H1 (cell line): Measurements from ENCODE around the gene NFKBIZ. TPM values are rescaled to one million over a fixed set of nuclear protein-coding genes. Genes with fewer than 3 reads are reported as not detected.

Experiments
- CTCF ChIA-PET: fragments of 300-600 bp; sonication (Branson Sonifier 250); formaldehyde crosslinking; loops from one replicate; lab custom pipeline; 2021; ENCODE audit not compliant: partially characterized antibody; lab: Charles Lee
- POLR2A ChIA-PET: fragments of 300-600 bp; sonication (Branson Sonifier 250); formaldehyde crosslinking; loops from one replicate; lab custom pipeline; 2021; ENCODE audit warnings: inconsistent platforms; ENCODE audit not compliant: partially characterized antibody; lab: Charles Lee
- DNase-seq, 2 experiments: peaks; one replicate each; pipeline versions ENCODE4 v3.0.0 to v3.0.0-alpha.2; 2010 to 2022; ENCODE audit warnings: low spot score in 2 of 2, low read depth in 1 of 2, mixed read lengths in 1 of 2
- FAIRE-seq: peaks from 2 replicates; lab custom pipeline; 2011; peaks lifted over from hg19 to GRCh38; lab: Jason Lieb, UNC
- H2AFZ ChIP-seq: 2 replicates; pipeline ENCODE4 v1.8.1; 2012; ENCODE audit warnings: low read length, inconsistent platforms
- H2AK5ac ChIP-seq: 2 replicates; pipeline ENCODE4 v1.6.1; 2013; ENCODE audit warnings: low read depth, low read length
- H2BK120ac ChIP-seq: replicated peaks from 2 replicates; pipeline ENCODE3; 2013; ENCODE audit warnings: low read depth, low read length, inconsistent platforms
- H2BK12ac ChIP-seq: 2 replicates; pipeline ENCODE4 v1.6.1; 2013; ENCODE audit warnings: low read depth, low read length
- H2BK15ac ChIP-seq: 2 replicates; pipeline ENCODE4 v1.6.1; 2013; ENCODE audit warnings: low read length
- H2BK20ac ChIP-seq: 2 replicates; pipeline ENCODE4 v1.6.1; 2013; ENCODE audit warnings: low read length
- H2BK5ac ChIP-seq: 2 replicates; pipeline ENCODE4 v1.6.1; 2013; ENCODE audit warnings: low read depth, low read length
- H3K14ac ChIP-seq: 2 replicates; pipeline ENCODE4 v1.6.1; 2013; ENCODE audit warnings: inconsistent platforms; ENCODE audit not compliant: insufficient read length
- H3K18ac ChIP-seq: 2 replicates; pipeline ENCODE4 v1.6.1; 2013; ENCODE audit warnings: low read length; ENCODE audit errors: extremely low read depth
- H3K23ac ChIP-seq: 2 replicates; pipeline ENCODE4 v1.6.1; 2013; ENCODE audit warnings: inconsistent platforms; ENCODE audit not compliant: insufficient read length
- H3K23me2 ChIP-seq: 2 replicates; pipeline ENCODE4 v1.6.1; 2013; ENCODE audit warnings: low read depth, low read length
- H3K27ac ChIP-seq: 2 replicates; pipeline ENCODE4 v1.6.1; 2011; ENCODE audit warnings: low read depth, low read length, inconsistent platforms
- H3K27me3 ChIP-seq, 4 experiments: replicated peaks in 1 of 4; 1 replicate in 1 of 4; 2 replicates in 3 of 4; pipeline versions ENCODE4 v1.6.1 to v1.8.1; 2011 to 2013; ENCODE audit warnings: low read length in 3 of 4, mild to moderate bottlenecking in 3 of 4, inconsistent platforms in 2 of 4, mixed read lengths in 2 of 4, moderate library complexity in 1 of 4; ENCODE audit not compliant: control insufficient read depth in 3 of 4, insufficient read depth in 3 of 4; ENCODE audit errors: extremely low read depth in 1 of 4
- H3K36me3 ChIP-seq, 4 experiments: 2 replicates each; pipeline versions ENCODE4 v1.6.1 to v1.8.1; 2011 to 2013; ENCODE audit warnings: mild to moderate bottlenecking in 4 of 4, low read length in 3 of 4, moderate library complexity in 2 of 4, control low read depth in 1 of 4, inconsistent platforms in 1 of 4; ENCODE audit not compliant: insufficient read depth in 4 of 4, control insufficient read depth in 2 of 4
- H3K4ac ChIP-seq: replicated peaks from 2 replicates; pipeline ENCODE3; 2013; ENCODE audit warnings: low read length, low read depth, mixed read lengths, inconsistent platforms; ENCODE audit not compliant: insufficient read length
- H3K4me1 ChIP-seq, 4 experiments: replicated peaks in 1 of 4; 1 replicate in 1 of 4; 2 replicates in 3 of 4; pipeline versions ENCODE4 v1.6.1 to v1.8.1; 2011 to 2013; ENCODE audit warnings: low read length in 3 of 4, inconsistent platforms in 2 of 4, mixed read lengths in 1 of 4; ENCODE audit not compliant: insufficient read depth in 4 of 4, control insufficient read depth in 3 of 4
- H3K4me2 ChIP-seq, 2 experiments: 2 replicates each; pipeline versions ENCODE4 v1.6.1 to v1.8.1; 2011 to 2013; ENCODE audit warnings: low read depth in 2 of 2, low read length in 2 of 2, control low read depth in 1 of 2, inconsistent platforms in 1 of 2, mild to moderate bottlenecking in 1 of 2; ENCODE audit not compliant: insufficient read depth in 1 of 2
- H3K4me3 ChIP-seq, 4 experiments: fragments of 200-600, 300-600 bp in 1 of 4; sonication (generic), shearing (Covaris generic), sonication (Bioruptor Twin) in 1 of 4; 2 replicates each; pipeline versions ENCODE4 v1.5.1 to v1.8.1; 2011 to 2016; ENCODE audit warnings: low read length in 4 of 4, low read depth in 3 of 4, control low read depth in 2 of 4, inconsistent platforms in 2 of 4, mild to moderate bottlenecking in 2 of 4, mixed read lengths in 1 of 4, moderate library complexity in 1 of 4; ENCODE audit not compliant: insufficient read depth in 2 of 4; ENCODE audit errors: extremely low read depth in 1 of 4
- H3K56ac ChIP-seq: replicated peaks from 2 replicates; pipeline ENCODE3; 2013; ENCODE audit warnings: low read depth, mild to moderate bottlenecking, mixed read lengths, low read length, inconsistent platforms; ENCODE audit not compliant: insufficient read length
- H3K79me1 ChIP-seq: 2 replicates; pipeline ENCODE4 v1.6.1; 2013; ENCODE audit warnings: low read depth, low read length, control low read depth
- H3K79me2 ChIP-seq, 2 experiments: 2 replicates each; pipeline versions ENCODE4 v1.6.1 to v1.8.1; 2012 to 2013; ENCODE audit warnings: low read length in 2 of 2, mild to moderate bottlenecking in 2 of 2, inconsistent platforms in 1 of 2; ENCODE audit not compliant: insufficient read depth in 2 of 2, control insufficient read depth in 1 of 2
- H3K9ac ChIP-seq, 4 experiments: replicated peaks in 1 of 4; 1 replicate in 1 of 4; 2 replicates in 3 of 4; pipeline versions ENCODE4 v1.6.1 to v1.8.1; 2011 to 2013; ENCODE audit warnings: low read depth in 3 of 4, low read length in 3 of 4, control low read depth in 2 of 4, mild to moderate bottlenecking in 2 of 4, moderate library complexity in 2 of 4, inconsistent platforms in 1 of 4; ENCODE audit errors: extremely low read depth in 1 of 4
- H3K9me3 ChIP-seq, 2 experiments: 2 replicates each; pipeline versions ENCODE4 v1.6.1 to v1.8.1; 2012 to 2013; ENCODE audit warnings: mild to moderate bottlenecking in 2 of 2, moderate library complexity in 2 of 2, control low read depth in 1 of 2, inconsistent platforms in 1 of 2, low read depth in 1 of 2, low read length in 1 of 2, mixed read lengths in 1 of 2; ENCODE audit not compliant: insufficient read depth in 2 of 2
- H4K20me1 ChIP-seq, 2 experiments: replicated peaks in 1 of 2; 2 replicates each; pipeline versions ENCODE3 to v1.8.1; 2011 to 2013; ENCODE audit warnings: inconsistent platforms in 2 of 2, low read length in 2 of 2, mild to moderate bottlenecking in 1 of 2; ENCODE audit not compliant: insufficient read depth in 2 of 2, control insufficient read depth in 1 of 2
- H4K5ac ChIP-seq: 2 replicates; pipeline ENCODE4 v1.6.1; 2013; ENCODE audit warnings: low read length, low read depth, mixed read lengths, inconsistent platforms; ENCODE audit not compliant: insufficient read length
- H4K8ac ChIP-seq: 2 replicates; pipeline ENCODE4 v1.8.0; 2013; ENCODE audit warnings: mild to moderate bottlenecking, moderate library complexity, low read length, inconsistent platforms; ENCODE audit not compliant: insufficient read depth; ENCODE audit errors: extremely low read depth
- H4K91ac ChIP-seq: replicated peaks from 2 replicates; pipeline ENCODE3; 2013; ENCODE audit warnings: low read length, mixed read lengths, inconsistent platforms; ENCODE audit not compliant: insufficient read length
- POU5F1 ChIP-seq: IDR thresholded peaks from 2 replicates; pipeline ENCODE4 v1.6.1; 2011; ENCODE audit warnings: low read depth, mild to moderate bottlenecking, low read length, moderate library complexity
- RBBP5 ChIP-seq: IDR thresholded peaks from 2 replicates; pipeline ENCODE4 v1.7.1; 2012; ENCODE audit warnings: low read depth, mild to moderate bottlenecking, inconsistent platforms, low read length, moderate library complexity, borderline replicate concordance
- WGBS, 2 experiments: shearing (Covaris generic) in 1 of 2; methylation state at CpG; one replicate each; pipeline versions ENCODE4 v1.1.6 to v1.1.7; 2013 to 2015; ENCODE audit warnings: low lambda C conversion rate in 2 of 2, mixed read lengths in 2 of 2, inconsistent platforms in 1 of 2, low coverage in 1 of 2, missing lambda C conversion rate in 1 of 2; ENCODE audit not compliant: insufficient replicate concordance in 2 of 2, insufficient coverage in 1 of 2, insufficient read length in 1 of 2; ENCODE audit errors: extremely low coverage in 1 of 2, missing lambda C conversion rate in 1 of 2; 5-methylcytosine and 5-hydroxymethylcytosine counted together
- polyA plus RNA-seq, 7 experiments: library from polyadenylated mRNA; depleted of rRNA in 3 of 7; stranded (reverse) in 5 of 7; unstranded in 2 of 7; fragments of >200 nt in 5 of 7; fragments of 200-250 nt in 2 of 7; gene quantifications; 1 replicate in 5 of 7; 2 replicates in 1 of 7; 4 replicates in 1 of 7; pipeline versions ENCODE4 v1.2.1 to v1.2.3, GENCODE V29; 2011 to 2013; ENCODE audit warnings: missing spikeins in 2 of 7, mixed read lengths in 2 of 7
- total RNA-seq: library from RNA; stranded (reverse); fragmentation: NEBNext Ultra II Directional; extraction: Animal tissue kit (Norgen Biotek cat#: 25700); gene quantifications from 2 replicates; pipeline ENCODE4 v1.2.1, GENCODE V29; 2021

NFKBIZ gene
- total and polyA plus RNA-seq, 2 of the 8 experiments (the other 6 are each of a cell fraction or from before 2014, with no cell fraction given) = 7.2 to 24.5 TPM

DNA sequence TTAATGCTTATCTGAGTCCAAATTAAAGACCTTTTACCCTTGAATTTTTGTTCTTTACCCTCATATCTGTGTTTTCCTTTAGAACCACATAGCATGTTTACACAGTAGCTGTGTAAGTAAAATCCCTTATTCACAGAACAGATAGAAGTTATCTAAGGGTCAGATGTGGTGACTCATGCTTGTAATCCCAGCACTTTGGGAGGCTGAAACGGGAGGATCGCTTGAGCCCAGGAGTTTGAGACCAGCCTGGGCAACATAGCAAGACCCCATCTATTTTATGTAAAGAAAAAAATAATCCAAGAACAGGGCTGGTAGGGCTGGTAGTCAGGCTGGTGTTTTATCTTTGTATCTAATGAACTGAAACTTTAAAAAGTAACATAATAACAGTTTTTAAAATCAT is 47.1 kb upstream of the NFKBIZ start:
- H3K4me2 ChIP-seq = no peak overlapping the region
- no peak overlapping the region for H3K27ac ChIP-seq
- no peak overlapping the region for H4K91ac ChIP-seq
- 97% methylated on average over 2 of the region's 2 CpGs; no CpG with 5 or more reads in 1 of the 2 experiments for WGBS, 2 experiments
- no peak overlapping the region for H2AK5ac ChIP-seq
- no peak overlapping the region for H2AFZ ChIP-seq
- no peak overlapping the region for H3K4ac ChIP-seq
- DNase-seq (no peak), FAIRE-seq (no peak)
- H3K79me1 ChIP-seq = no peaks in the 10 kb centered on the region; the same call in 1 of the 2 replicates
- ChIA-PET POLR2A (interaction anchor here (1.0 to 1.6 kb wide), 2 partner anchors 25 to 47 kb away, joined by 4 to 8 read pairs; partner anchors contain the start of gene NFKBIZ), CTCF (interaction anchor here (0.9 to 6.6 kb wide), 24 partner anchors 10 to 742 kb away, joined by 3 to 37 read pairs (median 6); partner anchors contain the start of genes NFKBIZ and NXPE3)
- no peak overlapping the region for H3K56ac ChIP-seq
- H2BK15ac ChIP-seq = no peak overlapping the region
- no peaks in the 10 kb centered on the region for H3K27me3 ChIP-seq
- no peaks in the 10 kb centered on the region for H3K79me2 ChIP-seq
- no peak overlapping the region for H3K9ac ChIP-seq
- no peaks in the 10 kb centered on the region for H3K4me1 ChIP-seq
- H4K8ac ChIP-seq = no peak overlapping the region
- H3K36me3 ChIP-seq = peaks cover 0 to 14% (median 4%) of the 10 kb centered on the region in 4 experiments; a peak in 4 of 8 replicates
- no peaks in the 10 kb centered on the region for H4K20me1 ChIP-seq
- H3K23me2 ChIP-seq = no peaks in the 10 kb centered on the region
- H2BK20ac ChIP-seq = no peak overlapping the region
- H3K9me3 ChIP-seq = no peaks in the 10 kb centered on the region
- H2BK5ac ChIP-seq = no peak overlapping the region
- H3K4me3 ChIP-seq = no peak overlapping the region
- no peak overlapping the region for H2BK12ac ChIP-seq
- no peak overlapping the region for H3K23ac ChIP-seq
- H4K5ac ChIP-seq = no peak overlapping the region
- H2BK120ac ChIP-seq = no peak overlapping the region
- no peak overlapping the region for H3K18ac ChIP-seq
- TF ChIP-seq POU5F1 = no peak
- TF ChIP-seq RBBP5 = no peak
- no peak overlapping the region for H3K14ac ChIP-seq
